Gastroesophageal sphincter (tissue), 3 donors: ENCODE data around the gene SETD1A.

ENCODE experiments used
- EP300 ChIP-seq: sonication (generic); formaldehyde crosslinking; IDR thresholded peaks from one replicate; pipeline ENCODE4 v1.6.1; 2017; ENCODE audit warnings: antibody characterized with exemption, mild to moderate bottlenecking
- POLR2A ChIP-seq, 2 donors: fragments of 450-650 bp; IDR thresholded peaks; one replicate each; pipeline ENCODE4 v1.6.1; 2017; ENCODE audit warnings: antibody characterized with exemption in 2 of 2, mild to moderate bottlenecking in 2 of 2, moderate library complexity in 1 of 2
- POLR2AphosphoS5 ChIP-seq: sonication (generic); formaldehyde crosslinking; IDR thresholded peaks from one replicate; pipeline ENCODE4 v1.6.1; 2017; ENCODE audit warnings: antibody characterized with exemption
- TF ChIP-seq, protein P1 (sequence below), 4 experiments: fragments of 200-600 bp in 2 of 4; fragments of 450-650 bp in 2 of 4; sonication (generic) in 1 of 4; IDR thresholded peaks; one replicate each; pipeline ENCODE4 v1.5.1; 2017 to 2019; ENCODE audit warnings: antibody characterized with exemption in 4 of 4, mild to moderate bottlenecking in 2 of 4, moderate library complexity in 2 of 4

DNA sequence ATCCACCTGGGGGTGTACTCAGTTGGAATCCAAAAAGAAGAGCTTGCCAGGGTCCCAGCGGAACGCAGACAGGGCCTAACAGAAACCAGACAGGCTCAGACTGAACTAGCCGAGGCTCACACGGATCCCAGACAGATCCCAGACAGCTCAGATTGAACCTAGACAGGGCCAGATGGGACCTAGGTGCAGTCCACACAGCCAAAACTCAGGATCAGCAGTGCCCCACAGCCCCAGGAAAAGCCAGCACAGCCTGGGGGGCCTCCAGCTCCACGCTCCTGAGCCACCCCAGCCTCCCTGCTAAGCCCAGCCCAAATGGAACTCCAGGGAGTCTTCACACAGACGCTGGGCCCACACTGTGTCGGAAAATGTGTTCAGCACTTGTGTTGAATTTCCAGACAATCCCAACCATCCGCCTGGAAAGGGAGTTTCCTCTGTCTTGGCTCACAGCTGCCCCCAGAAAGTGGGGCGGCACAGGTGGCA, 45.3 kb downstream of the SETD1A start:
- TF ChIP-seq, protein P1, sequence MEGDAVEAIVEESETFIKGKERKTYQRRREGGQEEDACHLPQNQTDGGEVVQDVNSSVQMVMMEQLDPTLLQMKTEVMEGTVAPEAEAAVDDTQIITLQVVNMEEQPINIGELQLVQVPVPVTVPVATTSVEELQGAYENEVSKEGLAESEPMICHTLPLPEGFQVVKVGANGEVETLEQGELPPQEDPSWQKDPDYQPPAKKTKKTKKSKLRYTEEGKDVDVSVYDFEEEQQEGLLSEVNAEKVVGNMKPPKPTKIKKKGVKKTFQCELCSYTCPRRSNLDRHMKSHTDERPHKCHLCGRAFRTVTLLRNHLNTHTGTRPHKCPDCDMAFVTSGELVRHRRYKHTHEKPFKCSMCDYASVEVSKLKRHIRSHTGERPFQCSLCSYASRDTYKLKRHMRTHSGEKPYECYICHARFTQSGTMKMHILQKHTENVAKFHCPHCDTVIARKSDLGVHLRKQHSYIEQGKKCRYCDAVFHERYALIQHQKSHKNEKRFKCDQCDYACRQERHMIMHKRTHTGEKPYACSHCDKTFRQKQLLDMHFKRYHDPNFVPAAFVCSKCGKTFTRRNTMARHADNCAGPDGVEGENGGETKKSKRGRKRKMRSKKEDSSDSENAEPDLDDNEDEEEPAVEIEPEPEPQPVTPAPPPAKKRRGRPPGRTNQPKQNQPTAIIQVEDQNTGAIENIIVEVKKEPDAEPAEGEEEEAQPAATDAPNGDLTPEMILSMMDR (IDR thresholded peaks at IDR 0.05): no peak
- TF ChIP-seq EP300 (no peak), POLR2A (IDR thresholded peaks at IDR 0.05) (no peak), POLR2AphosphoS5 (no peak)
